ENCODE results near the gene FBL.
"Not testable (repeated sequence)": the region's sequence is repeated elsewhere in the genome, so short reads cannot be mapped to it uniquely, and the experiment has no call there.

Gene FBL

GRCh38 chr19:39881495-39882110 lies 35.4 kb upstream of the FBL start:
- not testable (repeated sequence) for H3K27ac Mint-ChIP-seq; H3K9me3 Mint-ChIP-seq; H3K27me3 Mint-ChIP-seq (ENCODE audit: low read depth); H3K4me3 Mint-ChIP-seq; H3K36me3 Mint-ChIP-seq (ENCODE audit: low read depth); H3K4me1 Mint-ChIP-seq (ENCODE audit: low read depth)
- peak; percentile 33 for DNase-seq (ENCODE audit: low spot score)

GRCh38 chr19:39880241-39880640 lies 34.1 kb upstream of the FBL start:
- H3K4me3 Mint-ChIP-seq; H3K9me3 Mint-ChIP-seq; H3K27me3 Mint-ChIP-seq (ENCODE audit: low read depth); H3K4me1 Mint-ChIP-seq (ENCODE audit: low read depth); H3K36me3 Mint-ChIP-seq (ENCODE audit: low read depth); DNase-seq (ENCODE audit: low spot score); H3K27ac Mint-ChIP-seq: not testable (repeated sequence)

GRCh38 chr19:39879796-39880195 lies 33.6 kb upstream of the FBL start:
- H3K9me3 Mint-ChIP-seq; H3K36me3 Mint-ChIP-seq (ENCODE audit: low read depth); H3K27me3 Mint-ChIP-seq (ENCODE audit: low read depth); H3K27ac Mint-ChIP-seq; DNase-seq (ENCODE audit: low spot score); H3K4me1 Mint-ChIP-seq (ENCODE audit: low read depth); H3K4me3 Mint-ChIP-seq: not testable (repeated sequence)

DNA sequence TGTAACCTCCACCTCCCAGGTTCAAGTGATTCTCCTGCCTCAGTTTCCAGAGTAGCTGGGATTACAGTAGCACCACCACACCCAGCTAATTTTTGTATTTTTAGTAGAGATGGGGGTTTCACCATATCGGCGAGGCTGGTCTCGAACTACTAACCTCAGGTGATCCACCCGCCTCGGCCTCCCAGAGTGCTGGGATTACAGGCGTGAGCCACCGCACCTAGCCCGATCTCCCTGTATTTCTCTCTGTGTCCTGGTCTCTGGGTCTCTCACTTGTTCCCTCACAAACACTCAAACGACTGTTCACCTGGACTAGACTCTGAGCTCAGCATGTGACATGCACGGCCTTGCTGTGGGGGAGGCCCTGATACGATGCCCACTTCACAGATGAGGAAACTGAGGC lies 32.7 kb upstream of the FBL start:
- H3K27me3 Mint-ChIP-seq (ENCODE audit: low read depth); H3K4me3 Mint-ChIP-seq; H3K4me1 Mint-ChIP-seq (ENCODE audit: low read depth); H3K9me3 Mint-ChIP-seq; H3K27ac Mint-ChIP-seq; H3K36me3 Mint-ChIP-seq (ENCODE audit: low read depth); DNase-seq (ENCODE audit: low spot score): not testable (repeated sequence)

DNA sequence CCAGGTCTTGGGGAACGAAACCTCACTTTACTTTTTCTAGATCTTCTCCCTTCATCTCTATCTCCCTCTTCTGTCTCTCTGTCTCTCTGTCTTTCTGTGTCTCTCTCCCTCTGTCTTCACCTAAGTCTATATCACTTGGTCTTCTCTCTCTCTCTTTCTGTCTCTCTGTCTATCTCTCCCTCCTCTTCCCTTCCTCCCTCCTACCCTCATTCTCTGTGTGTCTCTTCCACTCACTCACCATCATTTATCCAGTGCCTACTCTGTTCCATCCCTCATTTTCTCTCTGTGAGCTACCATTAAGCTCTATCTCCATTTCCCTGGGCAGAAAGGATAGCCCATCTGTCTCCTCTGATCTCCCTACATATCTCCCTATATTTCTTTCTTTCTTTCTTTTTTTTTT lies 32.2 kb upstream of the FBL start:
- Mint-ChIP-seq H3K4me3 (no peak overlapping the region), H3K27ac (no peak overlapping the region)

GRCh38 chr19:39877982-39878381 lies 31.8 kb upstream of the FBL start:
- H3K27me3 Mint-ChIP-seq (ENCODE audit: low read depth); H3K4me1 Mint-ChIP-seq (ENCODE audit: low read depth); H3K4me3 Mint-ChIP-seq; H3K9me3 Mint-ChIP-seq; H3K36me3 Mint-ChIP-seq (ENCODE audit: low read depth); DNase-seq (ENCODE audit: low spot score); H3K27ac Mint-ChIP-seq: not testable (repeated sequence)

More for the DNA sequence above, 32.2 kb upstream of the FBL start:
- Mint-ChIP-seq H3K36me3 (ENCODE audit: low read depth) (no peaks in the 10 kb centered on the region), H3K9me3 (no peaks in the 10 kb centered on the region), H3K27me3 (ENCODE audit: low read depth) (no peaks in the 10 kb centered on the region), H3K4me1 (ENCODE audit: low read depth) (no peaks in the 10 kb centered on the region)
- no peak for DNase-seq (ENCODE audit: low spot score)

- H3K36me3 Mint-ChIP-seq (ENCODE audit: low read depth); DNase-seq (ENCODE audit: low spot score); H3K4me1 Mint-ChIP-seq (ENCODE audit: low read depth); H3K4me3 Mint-ChIP-seq; H3K27me3 Mint-ChIP-seq (ENCODE audit: low read depth); H3K9me3 Mint-ChIP-seq; H3K27ac Mint-ChIP-seq: not testable (repeated sequence)
Measured at GRCh38 chr19:39877488-39877887, 31.3 kb upstream of the FBL start.

- H3K9me3 Mint-ChIP-seq; H3K27me3 Mint-ChIP-seq (ENCODE audit: low read depth); H3K4me3 Mint-ChIP-seq; H3K36me3 Mint-ChIP-seq (ENCODE audit: low read depth); DNase-seq (ENCODE audit: low spot score); H3K4me1 Mint-ChIP-seq (ENCODE audit: low read depth); H3K27ac Mint-ChIP-seq: not testable (repeated sequence)
Measured at GRCh38 chr19:39876486-39876885, 30.3 kb upstream of the FBL start.

GRCh38 chr19:39875401-39875864 lies 29.3 kb upstream of the FBL start:
- H3K27ac Mint-ChIP-seq; H3K4me3 Mint-ChIP-seq; H3K9me3 Mint-ChIP-seq; DNase-seq (ENCODE audit: low spot score); H3K4me1 Mint-ChIP-seq (ENCODE audit: low read depth); H3K27me3 Mint-ChIP-seq (ENCODE audit: low read depth); H3K36me3 Mint-ChIP-seq (ENCODE audit: low read depth): not testable (repeated sequence)

GRCh38 chr19:39874404-39874803 lies 28.2 kb upstream of the FBL start:
- H3K27ac Mint-ChIP-seq = no peak overlapping the region
- DNase-seq (ENCODE audit: low spot score) = no peak

DNA sequence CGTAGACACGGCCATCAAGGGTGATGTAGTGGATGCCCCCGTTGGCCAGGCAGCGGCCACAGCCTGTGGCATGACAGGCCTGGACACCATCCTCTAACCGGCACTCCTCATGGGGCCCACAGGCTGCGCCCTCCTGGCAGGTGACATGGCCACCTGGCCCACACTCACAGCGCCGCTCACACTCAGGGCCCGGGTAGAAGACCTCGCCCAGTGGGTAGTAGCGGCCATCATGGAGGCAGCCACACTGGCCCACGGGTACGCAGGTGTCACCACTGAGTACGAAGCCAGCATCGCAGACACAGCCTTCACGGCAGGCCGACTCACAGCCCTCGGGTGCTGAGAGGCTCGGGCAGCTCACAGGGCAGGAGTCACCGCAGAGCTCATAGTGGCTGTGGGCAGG lies 27.2 kb upstream of the FBL start:
- no peak overlapping the region for H3K4me3 Mint-ChIP-seq
- no peaks in the 10 kb centered on the region for H3K9me3 Mint-ChIP-seq
- no peaks in the 10 kb centered on the region for H3K36me3 Mint-ChIP-seq (ENCODE audit: low read depth)
- no peak for DNase-seq (ENCODE audit: low spot score)
- H3K27ac Mint-ChIP-seq = no peak overlapping the region
- H3K27me3 Mint-ChIP-seq (ENCODE audit: low read depth) = no peaks in the 10 kb centered on the region
- H3K4me1 Mint-ChIP-seq (ENCODE audit: low read depth) = no peaks in the 10 kb centered on the region

More at GRCh38 chr19:39874404-39874803, 28.2 kb upstream of the FBL start:
- no peaks in the 10 kb centered on the region for H3K27me3 Mint-ChIP-seq (ENCODE audit: low read depth)
- no peaks in the 10 kb centered on the region for H3K4me1 Mint-ChIP-seq (ENCODE audit: low read depth)
- no peak overlapping the region for H3K4me3 Mint-ChIP-seq
- H3K36me3 Mint-ChIP-seq (ENCODE audit: low read depth) = no peaks in the 10 kb centered on the region
- no peaks in the 10 kb centered on the region for H3K9me3 Mint-ChIP-seq

- no peak for DNase-seq (ENCODE audit: low spot score)
- no peaks in the 10 kb centered on the region for H3K9me3 Mint-ChIP-seq
- H3K36me3 Mint-ChIP-seq (ENCODE audit: low read depth) = no peaks in the 10 kb centered on the region
- H3K4me3 Mint-ChIP-seq = no peak overlapping the region
- no peak overlapping the region for H3K27ac Mint-ChIP-seq
- no peaks in the 10 kb centered on the region for H3K4me1 Mint-ChIP-seq (ENCODE audit: low read depth)
- H3K27me3 Mint-ChIP-seq (ENCODE audit: low read depth) = no peaks in the 10 kb centered on the region
Measured at GRCh38 chr19:39871886-39872866, 26.0 kb upstream of the FBL start.

- Mint-ChIP-seq H3K4me1 (ENCODE audit: low read depth) (no peaks in the 10 kb centered on the region), H3K27me3 (ENCODE audit: low read depth) (no peaks in the 10 kb centered on the region), H3K36me3 (ENCODE audit: low read depth) (no peaks in the 10 kb centered on the region), H3K9me3 (no peaks in the 10 kb centered on the region), H3K27ac (no peak overlapping the region), H3K4me3 (no peak overlapping the region)
- DNase-seq (ENCODE audit: low spot score) = no peak
Measured at GRCh38 chr19:39871362-39871761, 25.2 kb upstream of the FBL start.

DNA sequence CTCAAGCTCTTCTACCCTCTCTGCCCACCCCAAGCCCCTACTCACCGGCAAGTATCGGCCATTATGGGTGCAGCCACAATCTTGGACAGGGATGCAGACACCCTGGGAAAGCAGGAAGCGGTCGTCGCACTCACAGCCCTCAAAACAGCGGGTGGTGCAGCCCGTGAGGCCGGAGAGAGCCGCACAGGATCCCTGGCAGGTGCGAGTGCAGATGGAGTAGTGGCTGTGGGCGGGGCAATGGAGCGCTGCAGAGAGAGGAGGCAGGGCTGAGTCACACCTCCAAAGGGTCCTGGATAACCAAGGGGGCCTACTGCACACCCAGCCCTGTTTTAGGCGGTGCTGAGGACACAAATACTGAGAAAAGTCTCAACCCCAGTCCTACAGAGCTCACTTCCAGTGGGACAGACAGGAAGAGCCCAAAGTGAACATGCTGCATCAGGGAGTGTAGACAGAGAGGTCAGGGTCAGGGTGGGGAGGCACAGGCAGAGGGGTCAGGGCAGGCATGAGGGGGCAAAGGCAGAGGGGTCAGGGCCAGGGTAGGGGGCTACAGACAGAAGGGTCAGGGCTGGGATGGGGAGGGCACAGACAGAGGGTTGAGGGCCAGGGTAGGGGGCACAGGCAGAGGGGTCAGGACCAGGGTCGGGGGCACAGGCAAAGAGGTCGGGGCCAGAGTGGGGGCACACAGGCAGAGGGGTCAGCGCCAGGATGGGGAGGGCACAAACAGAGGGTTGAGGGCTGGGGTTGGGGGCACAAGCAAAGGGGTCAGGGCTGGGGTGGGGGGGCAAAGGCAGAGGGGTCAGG lies 24.2 kb upstream of the FBL start:
- H3K4me1 Mint-ChIP-seq (ENCODE audit: low read depth) = no peaks in the 10 kb centered on the region
- H3K4me3 Mint-ChIP-seq = no peak overlapping the region
- no peaks in the 10 kb centered on the region for H3K9me3 Mint-ChIP-seq
- no peaks in the 10 kb centered on the region for H3K27me3 Mint-ChIP-seq (ENCODE audit: low read depth)
- no peak overlapping the region for H3K27ac Mint-ChIP-seq
- no peaks in the 10 kb centered on the region for H3K36me3 Mint-ChIP-seq (ENCODE audit: low read depth)
- no peak for DNase-seq (ENCODE audit: low spot score)

Measured in T-helper 2 cell treated with Interferon-gamma antibody and Interleukin-4, amounts not matched to agents 5 μg/mL and 100 μg/mL, for 36 hours (primary cell).